Panc1 (cell line): ENCODE measurements around the gene DDAH1. TPM values are rescaled to one million over a fixed set of nuclear protein-coding genes. Genes with fewer than 3 reads are reported as not detected.

ENCODE experiments used
- ATAC-seq: fragments of 200-7000 bp; cut with Tn5 transposase; 2 replicates; pipeline ENCODE4 v1.9.1; 2020; ENCODE audit warnings: mild to moderate bottlenecking, moderate library complexity
- BruUV-seq: library from RNA; stranded (reverse); fragments of 400-500 nt; replicated peaks from 2 replicates; lab custom pipeline; 2021; lab: Mats Ljungman, UMichigan
- CTCF ChIA-PET: fragments of 300-600 bp; sonication (Branson Sonifier 250); formaldehyde crosslinking; loops from one replicate; lab custom pipeline; 2022; ENCODE audit warnings: antibody characterized with exemption; lab: Charles Lee
- POLR2A ChIA-PET: fragments of 300-600 bp; sonication (Branson Sonifier 250); formaldehyde crosslinking; loops from one replicate; lab custom pipeline; 2022; ENCODE audit warnings: antibody characterized with exemption; lab: Charles Lee
- DNase-seq: peaks from one replicate; pipeline ENCODE4 v3.0.0-alpha.2; 2010; ENCODE audit warnings: low read depth, low spot score
- H3K27ac ChIP-seq: 2 replicates; pipeline ENCODE4 v1.5.1; 2011; ENCODE audit warnings: mild to moderate bottlenecking, low read length, inconsistent platforms
- H3K27me3 ChIP-seq: fragments of 200-500 bp; sonication (Bioruptor generic); 2 replicates; pipeline ENCODE4 v1.6.0; 2014; ENCODE audit warnings: low read length, inconsistent platforms; ENCODE audit not compliant: control insufficient read depth, insufficient read depth
- H3K36me3 ChIP-seq: fragments of 200-500 bp; sonication (Bioruptor generic); 2 replicates; pipeline ENCODE4 v1.5.1; 2014; ENCODE audit warnings: inconsistent platforms, mild to moderate bottlenecking, low read length, moderate library complexity; ENCODE audit not compliant: control insufficient read depth, insufficient read depth
- H3K4me1 ChIP-seq: 2 replicates; pipeline ENCODE4 v1.5.1; 2011; ENCODE audit warnings: inconsistent platforms, mild to moderate bottlenecking, low read length, moderate library complexity; ENCODE audit not compliant: control insufficient read depth, insufficient read depth
- H3K4me3 ChIP-seq, 2 experiments: 2 replicates each; pipeline ENCODE4 v1.5.1; 2011 to 2012; ENCODE audit warnings: low read depth in 2 of 2, low read length in 2 of 2, mild to moderate bottlenecking in 2 of 2, inconsistent platforms in 1 of 2, moderate library complexity in 1 of 2
- H3K9me3 ChIP-seq: fragments of 200-500 bp; sonication (Bioruptor generic); 2 replicates; pipeline ENCODE4 v1.5.1; 2014; ENCODE audit warnings: low read depth, mild to moderate bottlenecking, inconsistent platforms, low read length, moderate library complexity; ENCODE audit not compliant: control insufficient read depth, insufficient read depth
- POLR2AphosphoS5 ChIP-seq: IDR thresholded peaks from 2 replicates; pipeline ENCODE4 v1.6.1; 2012; ENCODE audit warnings: mild to moderate bottlenecking, low read depth, low read length, moderate library complexity
- REST ChIP-seq, 2 experiments: IDR thresholded peaks; 2 replicates each; pipeline ENCODE4 v1.6.1; 2011 to 2012; ENCODE audit warnings: low read depth in 2 of 2, control low read depth in 1 of 2, low read length in 1 of 2, mild to moderate bottlenecking in 1 of 2, moderate library complexity in 1 of 2; ENCODE audit not compliant: insufficient read depth in 1 of 2
- SIN3A ChIP-seq: IDR thresholded peaks from 2 replicates; pipeline ENCODE4 v1.6.1; 2012; ENCODE audit warnings: low read depth, mild to moderate bottlenecking, low read length, moderate library complexity, borderline replicate concordance; ENCODE audit not compliant: insufficient read depth
- TCF7L2 ChIP-seq: IDR thresholded peaks from 2 replicates; pipeline ENCODE4 v1.6.1; 2011; ENCODE audit warnings: mild to moderate bottlenecking, low read depth, low read length, inconsistent platforms
- in situ Hi-C: cut with HindIII; loops from 2 replicates; pipeline ENCODE4 v1.10.0; 2016; ENCODE audit warnings: low sequenced_read_pairs, low pct_unique_long_range_greater_than_20kb
- intact Hi-C: fragments of 100-400 bp; cut with micrococcal nuclease; formaldehyde crosslinking; loops from one replicate; pipeline ENCODE4 v1.10.0; 2022; ENCODE audit not compliant: unreplicated experiment
- total RNA-seq: library from RNA; stranded (reverse); gene quantifications from one replicate; pipeline ENCODE4 v1.2.1, GENCODE V29; 2021; ENCODE audit not compliant: unreplicated experiment
- TF ChIP-seq, protein P1 (sequence below): fragments of 450-650 bp; IDR thresholded peaks from 2 replicates; pipeline ENCODE4 v1.5.1; 2017; ENCODE audit warnings: mild to moderate bottlenecking

The DDAH1 gene
- total RNA-seq, 1 experiment from 2014 or later: 85.4 TPM

DNA sequence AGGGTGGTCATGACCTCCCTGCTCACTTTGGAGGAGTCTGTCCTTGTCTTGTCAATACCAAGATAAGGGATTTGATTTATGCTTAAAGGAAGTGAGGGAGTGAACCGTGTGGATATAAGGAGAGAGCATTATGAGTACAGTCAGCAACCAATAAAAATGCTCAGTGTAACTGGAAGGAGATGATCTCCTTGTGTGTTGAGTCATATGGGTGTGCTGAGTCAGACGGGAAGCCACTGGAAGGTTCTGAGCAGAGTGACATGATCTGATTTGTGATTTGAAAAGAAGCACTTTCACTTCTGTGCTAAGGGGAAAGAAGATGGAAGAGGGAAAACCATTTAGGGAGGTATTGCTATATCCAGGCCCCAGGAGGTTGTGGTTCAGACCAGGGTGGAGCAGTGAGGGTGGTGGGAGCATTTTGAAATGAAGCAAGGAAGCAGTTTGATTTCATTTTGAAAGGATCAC, 186.1 kb downstream of the DDAH1 start:
- Histone ChIP-seq H3K4me3 (peak overlapping the region; percentile 1 to 29; a peak in 2 of 4 replicates), H3K27ac (peak overlapping the region; percentile 84), H3K36me3 (peaks cover 6% of the 10 kb centered on the region; the same call in 1 of the 2 replicates), H3K27me3 (no peaks in the 10 kb centered on the region), H3K4me1 (peaks cover 40% of the 10 kb centered on the region), H3K9me3 (no peaks in the 10 kb centered on the region)
- ChIA-PET CTCF (interaction anchor here (0.6 kb wide), 1 partner anchor 512 kb away, joined by 5 read pairs; no protein-coding TSS in a partner anchor), POLR2A (interaction anchor here (3.1 kb wide), 1 partner anchor 19 kb away, joined by 16 read pairs; no protein-coding TSS in a partner anchor)
- in situ Hi-C loops: no loop called here
- BruUV-seq: no TSS peak
- ATAC-seq: peak; percentile 37
- intact Hi-C loops: no loop called here
- peak; percentile 99 for DNase-seq
- TF ChIP-seq SIN3A: 0 out of 2 replicates have a peak, but pooled peaks have one; percentile 36
- TF ChIP-seq, protein P1, sequence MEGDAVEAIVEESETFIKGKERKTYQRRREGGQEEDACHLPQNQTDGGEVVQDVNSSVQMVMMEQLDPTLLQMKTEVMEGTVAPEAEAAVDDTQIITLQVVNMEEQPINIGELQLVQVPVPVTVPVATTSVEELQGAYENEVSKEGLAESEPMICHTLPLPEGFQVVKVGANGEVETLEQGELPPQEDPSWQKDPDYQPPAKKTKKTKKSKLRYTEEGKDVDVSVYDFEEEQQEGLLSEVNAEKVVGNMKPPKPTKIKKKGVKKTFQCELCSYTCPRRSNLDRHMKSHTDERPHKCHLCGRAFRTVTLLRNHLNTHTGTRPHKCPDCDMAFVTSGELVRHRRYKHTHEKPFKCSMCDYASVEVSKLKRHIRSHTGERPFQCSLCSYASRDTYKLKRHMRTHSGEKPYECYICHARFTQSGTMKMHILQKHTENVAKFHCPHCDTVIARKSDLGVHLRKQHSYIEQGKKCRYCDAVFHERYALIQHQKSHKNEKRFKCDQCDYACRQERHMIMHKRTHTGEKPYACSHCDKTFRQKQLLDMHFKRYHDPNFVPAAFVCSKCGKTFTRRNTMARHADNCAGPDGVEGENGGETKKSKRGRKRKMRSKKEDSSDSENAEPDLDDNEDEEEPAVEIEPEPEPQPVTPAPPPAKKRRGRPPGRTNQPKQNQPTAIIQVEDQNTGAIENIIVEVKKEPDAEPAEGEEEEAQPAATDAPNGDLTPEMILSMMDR: no peak
- no peak for TF ChIP-seq TCF7L2
- no peak for TF ChIP-seq REST (IDR thresholded peaks at IDR 0.05; ENCODE audit: insufficient read depth in 1 of 2, low read depth in 2 of 2, low read length in 1 of 2)

DNA sequence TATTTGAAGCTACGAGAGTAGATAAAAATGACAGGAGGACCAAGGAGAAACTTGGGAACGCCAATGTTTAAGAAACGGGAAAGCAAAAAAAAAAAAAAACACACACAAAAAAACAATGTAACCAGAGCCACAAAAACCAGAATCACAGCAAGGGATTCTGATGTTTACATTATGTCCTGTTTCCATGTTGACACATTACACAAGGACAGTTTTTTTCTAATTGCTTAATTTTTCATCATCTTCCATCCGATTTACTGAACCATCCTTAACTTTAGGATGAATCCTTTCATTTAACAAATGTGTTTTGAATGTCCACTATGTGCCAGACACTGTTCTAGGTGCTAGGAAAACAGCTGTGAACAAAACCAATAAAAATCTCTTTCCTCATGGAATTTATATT, 187.2 kb downstream of the DDAH1 start:
- intact Hi-C loops (no loop called here), in situ Hi-C loops (no loop called here)
- ATAC-seq (no peak), DNase-seq (no peak)
- BruUV-seq: no TSS peak
- Histone ChIP-seq H3K4me1 (peaks cover 50% of the 10 kb centered on the region), H3K4me3 (peak overlapping the region in 1 of 2 experiments; percentile 53; a peak in 3 of 4 replicates), H3K36me3 (peaks cover 6% of the 10 kb centered on the region; the same call in 1 of the 2 replicates), H3K9me3 (no peaks in the 10 kb centered on the region), H3K27ac (peak overlapping the region; percentile 84), H3K27me3 (no peaks in the 10 kb centered on the region)
- TF ChIP-seq POLR2AphosphoS5: no peak
- TF ChIP-seq, protein P1: no peak
- no peak for TF ChIP-seq SIN3A
- POLR2A ChIA-PET: interaction anchor here (0.5 to 3.1 kb wide), 10 partner anchors 8 to 386 kb away, joined by 3 to 16 read pairs (median 4); no protein-coding TSS in a partner anchor
- CTCF ChIA-PET: interaction anchor here (0.7 kb wide), 1 partner anchor 193 kb away, joined by 9 read pairs; no protein-coding TSS in a partner anchor
